ENCODE measurements around the gene NALCN. TPM values are rescaled to one million over a fixed set of nuclear protein-coding genes. Genes with fewer than 3 reads are reported as not detected.

NALCN gene
- total and polyA plus RNA-seq, 4 donors = 0.09 to 0.92 (median 0.18) TPM

DNA sequence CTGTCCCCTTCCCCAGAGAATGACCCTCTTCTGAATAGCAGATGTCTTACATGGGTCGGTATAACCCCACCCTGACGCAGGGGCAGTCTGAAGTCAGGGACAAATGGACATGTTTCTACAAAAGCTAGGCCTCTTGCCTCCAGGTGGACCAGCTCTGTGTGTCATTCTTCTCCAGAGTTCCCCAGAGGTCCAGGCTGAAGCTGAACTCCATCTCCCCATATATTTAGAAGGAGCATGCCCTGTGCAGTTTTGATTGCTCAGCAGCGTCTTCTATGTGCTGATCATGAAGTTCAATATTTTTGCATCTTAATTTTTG is 8.8 kb upstream of the NALCN start:
- no peak for DNase-seq (ENCODE audit: low spot score)
- Histone ChIP-seq H3K27ac (ENCODE audit: low read depth in 1 of 2, low read length in 2 of 2) (no peak overlapping the region), H3K4me3 (ENCODE audit: low read depth in 1 of 3, low read length in 3 of 3) (no peak overlapping the region), H3K27me3 (ENCODE audit: control insufficient read depth in 4 of 4, insufficient read depth in 4 of 4, low read length in 3 of 4) (peaks cover 0 to 3% (median 0%) of the 10 kb centered on the region in 4 donors), H3K9me3 (ENCODE audit: control insufficient read depth in 4 of 4, low read length in 3 of 4) (no peaks in the 10 kb centered on the region), H3K9ac (ENCODE audit: low read depth in 1 of 2, low read length in 2 of 2) (no peak overlapping the region), H3K4me1 (ENCODE audit: control insufficient read depth in 4 of 4, insufficient read depth in 4 of 4, low read length in 3 of 4) (no peaks in the 10 kb centered on the region), H3K36me3 (ENCODE audit: control insufficient read depth in 4 of 4, insufficient read depth in 3 of 4, low read depth in 1 of 4, low read length in 3 of 4) (no peaks in the 10 kb centered on the region)
- WGBS = 86% methylated on average over 3 of the region's 3 CpGs
- TF ChIP-seq FOXA1 (IDR thresholded peaks at IDR 0.05) = no peak
- TF ChIP-seq FOXA2 (IDR thresholded peaks at IDR 0.05) = no peak
- TF ChIP-seq YY1 (IDR thresholded peaks at IDR 0.05) = no peak
- TF ChIP-seq RAD21 (IDR thresholded peaks at IDR 0.05) = no peak
- no peak for TF ChIP-seq SP1 (IDR thresholded peaks at IDR 0.05)
- no peak for TF ChIP-seq TAF1 (conservative IDR thresholded peaks at IDR 0.05)
- TF ChIP-seq CTCF (IDR thresholded peaks at IDR 0.05; ENCODE audit: low read depth, low read length, missing input control) = no peak
- TF ChIP-seq JUND (IDR thresholded peaks at IDR 0.05) = no peak
- no peak for TF ChIP-seq GABPA (IDR thresholded peaks at IDR 0.05 in 1 of 2, conservative IDR thresholded peaks at IDR 0.05 in 1 of 2)
- TF ChIP-seq, protein P1, sequence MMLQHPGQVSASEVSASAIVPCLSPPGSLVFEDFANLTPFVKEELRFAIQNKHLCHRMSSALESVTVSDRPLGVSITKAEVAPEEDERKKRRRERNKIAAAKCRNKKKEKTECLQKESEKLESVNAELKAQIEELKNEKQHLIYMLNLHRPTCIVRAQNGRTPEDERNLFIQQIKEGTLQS (IDR thresholded peaks at IDR 0.05) = no peak
- TF ChIP-seq NR2F2 (IDR thresholded peaks at IDR 0.05) = no peak
- TF ChIP-seq ZBTB33 (IDR thresholded peaks at IDR 0.05) = no peak
- TF ChIP-seq REST (IDR thresholded peaks at IDR 0.05) = no peak
- no peak for TF ChIP-seq MAX (IDR thresholded peaks at IDR 0.05)
- TF ChIP-seq HNF4G (IDR thresholded peaks at IDR 0.05) = no peak
- TF ChIP-seq EGR1 (IDR thresholded peaks at IDR 0.05; ENCODE audit: low read depth in 2 of 2) = no peak
- no peak for TF ChIP-seq HNF4A (conservative IDR thresholded peaks at IDR 0.05)

All from liver (tissue), 9 donors.